Naive thymus-derived CD8-positive, alpha-beta T cell (primary cell): ENCODE data around the gene GUCY2C. TPM values are rescaled to one million over a fixed set of nuclear protein-coding genes. Genes with fewer than 3 reads are reported as not detected.
A peak's percentile ranks its signal among the peaks of the same experiment; 100 is the strongest.

Source experiments
- ATAC-seq, 2 donors: fragments of 150-1000 bp; cut with Tn5 transposase in 1 of 2; sonication (Bioruptor Pico), chemical (Tn5 transposase) in 1 of 2; 1 replicate in 1 of 2; 2 replicates in 1 of 2; pipeline ENCODE4 v1.10.0; 2021; ENCODE audit warnings: mild to moderate bottlenecking in 2 of 2, moderate library complexity in 2 of 2
- POLR2A ChIA-PET: fragments of 350-600 bp; sonication (Branson Sonifier 250); formaldehyde crosslinking; loops from one replicate; lab custom pipeline; 2021; ENCODE audit warnings: antibody characterized with exemption; lab: Charles Lee
- DNase-seq, 10 donors: peaks; one replicate each; pipeline versions ENCODE4 v3.0.0 to v3.0.0-alpha.2; 2020 to 2022
- H3K27ac Mint-ChIP-seq, 10 donors: one replicate each; pipeline ENCODE4 v1.8.0; 2020 to 2022; ENCODE audit warnings: mild to moderate bottlenecking in 10 of 10, mixed read lengths in 10 of 10, moderate library complexity in 4 of 10, inconsistent platforms in 1 of 10
- H3K27me3 Mint-ChIP-seq, 5 donors: one replicate each; pipeline ENCODE4 v1.8.0; 2021 to 2022; ENCODE audit warnings: mixed read lengths in 5 of 5
- H3K36me3 Mint-ChIP-seq, 3 donors: one replicate each; pipeline ENCODE4 v1.8.0; 2020 to 2022; ENCODE audit warnings: mixed read lengths in 3 of 3, mild to moderate bottlenecking in 2 of 3, inconsistent platforms in 1 of 3
- H3K4me1 Mint-ChIP-seq, 4 donors: one replicate each; pipeline ENCODE4 v1.8.0; 2021 to 2022; ENCODE audit warnings: mixed read lengths in 4 of 4
- H3K4me3 Mint-ChIP-seq, 10 donors: one replicate each; pipeline ENCODE4 v1.8.0; 2020 to 2022; ENCODE audit warnings: mild to moderate bottlenecking in 10 of 10, mixed read lengths in 10 of 10, moderate library complexity in 6 of 10, inconsistent platforms in 1 of 10
- H3K9me3 Mint-ChIP-seq, 9 donors: one replicate each; pipeline ENCODE4 v1.8.0; 2020 to 2022; ENCODE audit warnings: mixed read lengths in 9 of 9, mild to moderate bottlenecking in 3 of 9, inconsistent platforms in 1 of 9, moderate library complexity in 1 of 9
- polyA plus RNA-seq, 3 donors: library from polyadenylated mRNA; unstranded; fragments of 300-500 nt; fragmentation: Illumina TruSeq; gene quantifications; one replicate each; pipeline ENCODE4 v1.2.3, GENCODE V29; 2021
- total RNA-seq, 8 experiments: library from RNA in 2 of 8; stranded (reverse) in 2 of 8; gene quantifications; one replicate each; pipeline ENCODE4 v1.2.3 and lab custom pipeline; 2021 to 2026

GUCY2C gene
- total and polyA plus RNA-seq, 5 experiments from 2014 or later = not detected

DNA sequence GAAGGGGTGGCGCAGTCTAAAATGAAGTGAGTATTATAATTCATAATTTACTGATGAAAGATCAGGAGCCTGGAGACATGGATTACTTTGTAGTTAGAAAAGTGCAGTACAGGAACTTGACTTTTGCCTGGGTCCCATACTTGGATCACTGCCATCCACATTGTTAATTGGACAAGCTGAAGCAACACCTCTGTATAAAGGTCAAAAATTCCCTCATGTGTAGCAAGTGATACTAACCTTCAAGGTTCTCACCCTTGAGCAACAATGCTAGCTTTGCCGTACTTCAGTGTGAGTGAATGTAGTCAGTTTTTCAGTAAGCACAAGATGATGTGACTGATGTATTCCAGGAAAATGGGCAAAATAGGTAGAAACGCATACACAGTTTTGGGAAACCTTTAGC is 84.1 kb downstream of the GUCY2C start:
- POLR2A ChIA-PET = no interaction called here
- Mint-ChIP-seq H3K27me3 (peaks cover 0 to 14% (median 10%) of the 10 kb centered on the region in 5 donors), H3K36me3 (peaks cover 0 to 40% (median 19%) of the 10 kb centered on the region in 3 donors), H3K27ac (no peak overlapping the region), H3K4me1 (peaks cover 0 to 23% (median 0%) of the 10 kb centered on the region in 4 donors), H3K9me3 (peaks cover 16 to 46% (median 33%) of the 10 kb centered on the region in 9 donors), H3K4me3 (no peak overlapping the region)
- DNase-seq (no peak), ATAC-seq (no peak)

DNA sequence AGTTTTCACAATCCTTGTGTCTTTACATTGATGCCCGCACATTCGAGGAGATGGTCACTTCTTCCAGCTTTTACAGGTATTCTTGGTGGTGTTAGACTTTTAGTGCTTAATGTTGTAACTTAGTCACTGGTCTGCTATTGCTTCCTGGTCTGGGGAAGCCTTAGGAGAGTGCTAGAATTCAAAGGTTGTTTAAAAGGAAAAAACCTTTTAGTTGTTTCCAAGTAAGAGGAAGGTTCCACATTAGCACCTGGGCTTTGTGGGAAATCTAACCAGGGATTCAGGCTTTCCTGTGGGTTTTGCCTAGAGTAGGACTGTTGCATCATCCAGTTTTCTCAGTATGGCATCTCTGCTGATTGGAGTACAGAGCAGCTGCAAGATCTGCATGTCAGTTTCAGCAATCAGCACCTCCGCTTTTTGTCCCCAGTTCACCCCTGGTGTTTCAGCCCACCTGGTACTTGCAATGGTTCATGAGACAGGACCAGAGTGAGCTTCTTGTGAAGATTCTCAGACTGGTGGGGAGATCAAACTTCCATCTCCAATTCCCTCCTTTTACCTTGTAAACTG is 84.7 kb downstream of the GUCY2C start:
- H3K9me3 Mint-ChIP-seq = peaks cover 16 to 51% (median 37%) of the 10 kb centered on the region in 9 donors
- H3K27me3 Mint-ChIP-seq = peaks cover 0 to 14% (median 10%) of the 10 kb centered on the region in 5 donors
- DNase-seq (no peak), ATAC-seq (no peak)
- H3K4me1 Mint-ChIP-seq = peaks cover 0 to 23% (median 0%) of the 10 kb centered on the region in 4 donors
- H3K4me3 Mint-ChIP-seq = no peak overlapping the region
- H3K36me3 Mint-ChIP-seq = peaks cover 0 to 41% (median 21%) of the 10 kb centered on the region in 3 donors
- POLR2A ChIA-PET = no interaction called here
- no peak overlapping the region for H3K27ac Mint-ChIP-seq

DNA sequence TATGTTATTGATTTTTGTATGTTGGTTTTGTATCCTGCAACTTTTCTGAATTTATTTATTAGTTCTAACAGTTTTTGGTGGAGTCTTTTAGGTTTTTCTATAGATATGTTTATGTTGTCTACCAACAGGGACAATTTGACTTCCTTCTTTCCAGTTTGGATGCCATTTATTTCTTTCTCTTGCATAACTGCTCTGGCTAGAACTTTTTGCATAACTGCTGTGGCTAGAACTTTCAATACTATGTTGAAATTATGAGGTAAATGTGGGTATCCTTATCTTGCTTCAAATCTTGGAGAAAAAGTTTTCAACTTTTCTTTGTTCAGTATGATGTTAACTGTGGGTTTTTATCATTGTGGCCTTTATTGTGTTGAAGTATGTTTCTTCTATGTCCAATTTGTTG is 88.8 kb downstream of the GUCY2C start:
- H3K27me3 Mint-ChIP-seq = peaks cover 0 to 16% (median 9%) of the 10 kb centered on the region in 5 donors
- H3K4me3 Mint-ChIP-seq = no peak overlapping the region
- no peak for ATAC-seq

DNA sequence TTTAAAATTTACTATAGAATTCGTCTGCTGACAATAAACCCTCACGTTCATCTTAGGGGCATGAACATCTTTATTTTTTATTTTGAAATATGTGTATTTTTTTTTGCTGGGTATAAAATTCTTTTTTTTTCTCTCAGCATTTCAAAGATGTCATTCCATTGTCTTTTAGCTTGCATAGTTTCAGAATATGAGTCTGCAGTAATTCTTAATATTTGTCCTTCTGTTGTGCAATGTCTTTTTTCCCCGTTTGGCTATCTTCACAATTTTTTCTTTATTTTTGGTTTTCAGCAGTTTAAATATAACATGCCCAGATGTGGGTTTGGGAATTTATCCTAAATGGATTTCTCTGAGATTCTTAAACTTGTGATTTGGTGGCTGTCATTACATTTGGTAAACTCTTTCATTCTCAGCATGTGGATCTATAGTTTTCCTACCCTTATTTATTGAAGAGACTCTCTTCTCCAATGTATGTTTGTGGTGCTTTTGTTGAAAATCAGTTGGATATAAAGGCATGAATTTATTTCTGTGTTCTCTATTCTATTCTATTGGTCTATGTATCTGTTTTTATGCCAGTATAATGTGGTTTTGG is 90.9 kb downstream of the GUCY2C start:
- ATAC-seq = no peak
- Mint-ChIP-seq H3K9me3 (peaks cover 15 to 70% (median 48%) of the 10 kb centered on the region in 9 donors), H3K27me3 (peaks cover 0 to 17% (median 11%) of the 10 kb centered on the region in 5 donors), H3K4me3 (no peak overlapping the region), H3K36me3 (peaks cover 2 to 52% (median 22%) of the 10 kb centered on the region in 3 donors), H3K27ac (no peak overlapping the region), H3K4me1 (no peaks in the 10 kb centered on the region)
- no peak for DNase-seq
- POLR2A ChIA-PET = no interaction called here

More for the DNA sequence above, 88.8 kb downstream of the GUCY2C start:
- Mint-ChIP-seq H3K9me3 (peaks cover 16 to 85% (median 59%) of the 10 kb centered on the region in 9 donors), H3K4me1 (no peaks in the 10 kb centered on the region), H3K36me3 (peaks cover 2 to 63% (median 32%) of the 10 kb centered on the region in 3 donors), H3K27ac (no peak overlapping the region)
- POLR2A ChIA-PET = no interaction called here
- DNase-seq = no peak

DNA sequence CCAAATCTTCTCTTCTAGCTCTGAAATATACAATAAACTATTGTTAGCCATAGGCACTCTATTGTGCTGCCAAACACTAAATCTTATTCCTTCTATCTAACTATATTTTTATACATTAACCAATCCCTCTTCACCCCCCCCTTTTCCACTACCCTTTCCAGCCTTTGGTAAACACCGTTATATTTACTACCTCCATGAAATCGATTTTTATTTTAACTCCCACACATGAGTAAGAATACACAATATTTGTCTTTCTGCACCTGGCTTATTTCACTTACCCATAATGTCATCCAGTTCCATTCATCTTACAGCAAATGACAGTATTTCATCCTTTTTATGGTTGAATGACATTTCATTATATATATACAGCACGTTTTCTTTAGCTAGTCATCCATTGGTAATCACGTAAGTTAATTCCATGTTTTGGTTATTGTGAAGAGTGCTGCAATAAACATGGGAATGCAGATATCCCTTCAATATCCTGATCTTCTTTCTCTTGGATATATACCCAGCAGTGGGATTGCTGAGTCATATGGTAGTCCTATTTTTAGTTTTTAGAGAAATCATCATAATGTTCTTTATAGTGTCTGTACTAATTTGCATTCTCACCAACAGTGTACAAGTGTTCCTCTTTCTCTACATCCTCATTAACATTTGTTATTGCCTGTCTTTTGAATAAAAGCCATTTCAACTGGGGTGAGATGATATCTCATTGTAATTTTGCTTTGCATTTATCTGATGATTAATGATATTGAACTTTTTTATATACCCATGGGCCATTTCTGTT is 94.5 kb downstream of the GUCY2C start:
- no peak for DNase-seq
- POLR2A ChIA-PET = no interaction called here
- Mint-ChIP-seq H3K9me3 (peaks cover 12 to 60% (median 41%) of the 10 kb centered on the region in 9 donors), H3K27me3 (peaks cover 0 to 17% (median 11%) of the 10 kb centered on the region in 5 donors), H3K4me3 (no peak overlapping the region), H3K4me1 (no peaks in the 10 kb centered on the region), H3K27ac (no peak overlapping the region), H3K36me3 (peaks cover 2 to 34% (median 24%) of the 10 kb centered on the region in 3 donors)
- no peak for ATAC-seq

DNA sequence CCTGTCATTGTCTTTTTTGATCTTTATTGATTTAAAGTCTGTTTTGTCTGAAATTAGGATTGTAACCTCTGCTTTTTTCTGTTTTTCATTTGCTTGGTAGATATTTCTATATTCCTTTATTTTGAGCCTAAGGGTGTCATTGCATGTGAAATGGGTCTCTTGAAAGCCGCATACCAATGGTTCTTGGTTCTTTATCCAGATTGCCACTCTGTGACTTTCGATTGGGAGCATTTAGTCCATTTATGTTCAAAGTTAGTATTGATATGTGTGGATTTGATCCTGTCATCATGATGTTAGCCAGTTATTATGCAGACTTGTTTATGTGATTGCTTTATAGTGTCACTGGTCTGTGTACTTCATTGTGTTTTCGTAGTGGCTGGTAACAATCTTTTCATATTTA is 98.9 kb downstream of the GUCY2C start:
- no peaks in the 10 kb centered on the region for H3K4me1 Mint-ChIP-seq
- H3K4me3 Mint-ChIP-seq = no peak overlapping the region
- DNase-seq = no peak
- no peak overlapping the region for H3K27ac Mint-ChIP-seq
- ATAC-seq = no peak
- POLR2A ChIA-PET = no interaction called here
- peaks cover 0 to 13% (median 12%) of the 10 kb centered on the region in 3 donors for H3K36me3 Mint-ChIP-seq
- H3K9me3 Mint-ChIP-seq = peaks cover under 1 to 30% (median 23%) of the 10 kb centered on the region in 9 donors
- peaks cover 0 to 9% (median 0%) of the 10 kb centered on the region in 5 donors for H3K27me3 Mint-ChIP-seq

DNA sequence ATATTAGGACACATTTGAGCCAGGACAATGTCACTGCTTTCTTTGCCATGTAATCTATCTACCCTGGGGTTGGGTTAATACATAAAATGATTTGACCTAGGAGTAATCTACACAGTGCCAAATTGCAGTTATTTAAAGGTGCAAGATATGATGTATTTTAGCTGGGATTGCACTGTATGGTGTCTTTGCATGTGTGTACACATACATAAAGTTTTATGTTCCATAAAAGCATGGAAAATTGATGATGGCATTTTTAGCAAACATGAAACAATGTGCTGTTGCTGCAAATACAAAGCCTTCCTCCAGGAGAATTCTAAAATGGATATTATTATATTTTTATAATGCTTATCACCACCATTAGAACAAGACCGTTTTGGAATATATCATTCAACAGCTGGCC is 104.7 kb downstream of the GUCY2C start:
- H3K27ac Mint-ChIP-seq = no peak overlapping the region

DNA sequence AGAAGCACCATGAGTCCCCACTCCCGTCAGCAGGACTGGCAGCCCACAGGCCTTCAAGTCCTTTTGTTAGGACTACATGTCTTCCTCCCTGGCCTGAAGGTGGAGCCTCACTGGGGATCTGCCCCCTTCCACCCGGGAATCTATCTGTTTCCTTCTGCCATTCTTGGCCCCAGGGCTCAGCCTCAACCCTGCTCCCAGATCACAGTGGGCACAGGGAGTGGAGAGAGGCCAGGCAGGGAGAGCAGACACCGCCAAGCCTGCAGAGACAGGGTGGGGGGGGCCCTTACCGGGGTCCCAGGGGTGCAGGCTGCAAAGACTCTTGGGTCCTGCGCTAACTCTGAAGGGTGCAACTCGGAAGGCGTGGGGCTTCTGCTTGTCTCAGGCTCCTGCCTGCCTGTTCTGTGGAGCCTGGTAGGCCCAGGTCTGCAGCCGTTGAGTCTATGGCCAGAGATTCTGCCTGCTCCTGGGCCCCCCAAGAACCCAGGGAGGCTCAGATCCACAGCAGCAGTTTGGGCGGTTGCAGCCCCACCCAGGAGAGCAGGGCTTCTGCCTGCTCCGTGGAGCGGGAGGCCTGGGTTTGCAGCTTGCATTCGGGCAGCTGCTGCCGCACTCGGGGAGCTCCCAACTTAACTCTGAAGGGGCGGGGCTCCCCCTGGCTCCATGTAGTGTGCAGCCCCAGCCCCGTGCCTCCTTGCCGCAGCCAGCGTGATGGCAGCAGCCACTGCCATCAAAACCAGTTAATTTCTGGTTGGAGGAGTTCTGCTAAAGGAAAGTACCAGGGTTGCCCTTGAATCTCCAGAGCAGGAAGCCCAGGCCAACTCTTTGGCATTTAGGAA is 107.0 kb downstream of the GUCY2C start:
- no peaks in the 10 kb centered on the region for H3K36me3 Mint-ChIP-seq
- no peaks in the 10 kb centered on the region for H3K27me3 Mint-ChIP-seq
- DNase-seq (peak in 1 of 10 donors; percentile 52), ATAC-seq (no peak)
- no peak overlapping the region for H3K4me3 Mint-ChIP-seq
- no peaks in the 10 kb centered on the region for H3K9me3 Mint-ChIP-seq
- no peak overlapping the region for H3K27ac Mint-ChIP-seq
- no peaks in the 10 kb centered on the region for H3K4me1 Mint-ChIP-seq
- POLR2A ChIA-PET = no interaction called here

More for the DNA sequence above, 104.7 kb downstream of the GUCY2C start:
- Mint-ChIP-seq H3K4me1 (no peaks in the 10 kb centered on the region), H3K4me3 (no peak overlapping the region), H3K9me3 (peaks cover 0 to 5% (median 0%) of the 10 kb centered on the region in 9 donors), H3K27me3 (peaks cover 0 to 7% (median 0%) of the 10 kb centered on the region in 5 donors), H3K36me3 (no peaks in the 10 kb centered on the region)
- POLR2A ChIA-PET = no interaction called here
- DNase-seq = no peak
- no peak for ATAC-seq

DNA sequence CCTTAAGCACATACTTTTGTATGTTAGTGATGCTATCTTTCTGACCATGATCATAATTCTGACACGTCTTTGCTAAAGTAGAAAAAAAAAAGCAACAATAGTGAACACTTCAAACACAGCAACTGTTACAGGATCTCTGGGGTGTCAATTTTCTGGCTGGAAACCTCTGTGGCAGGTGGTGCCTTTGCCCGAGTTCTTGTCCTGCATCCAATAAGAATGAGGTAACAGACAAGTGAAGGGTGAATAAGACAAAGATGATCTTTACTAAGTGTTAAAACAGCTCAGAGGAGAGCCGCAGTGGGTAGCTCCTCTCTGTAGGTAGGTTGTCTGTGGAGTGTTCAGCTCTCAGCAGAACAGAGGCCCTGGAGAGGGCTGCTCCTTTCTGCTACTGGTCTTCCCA is 107.8 kb downstream of the GUCY2C start:
- Mint-ChIP-seq H3K4me1 (no peaks in the 10 kb centered on the region), H3K4me3 (no peak overlapping the region), H3K36me3 (no peaks in the 10 kb centered on the region), H3K27me3 (no peaks in the 10 kb centered on the region), H3K9me3 (no peaks in the 10 kb centered on the region), H3K27ac (no peak overlapping the region)
- DNase-seq = no peak
- no peak for ATAC-seq
- POLR2A ChIA-PET = no interaction called here

DNA sequence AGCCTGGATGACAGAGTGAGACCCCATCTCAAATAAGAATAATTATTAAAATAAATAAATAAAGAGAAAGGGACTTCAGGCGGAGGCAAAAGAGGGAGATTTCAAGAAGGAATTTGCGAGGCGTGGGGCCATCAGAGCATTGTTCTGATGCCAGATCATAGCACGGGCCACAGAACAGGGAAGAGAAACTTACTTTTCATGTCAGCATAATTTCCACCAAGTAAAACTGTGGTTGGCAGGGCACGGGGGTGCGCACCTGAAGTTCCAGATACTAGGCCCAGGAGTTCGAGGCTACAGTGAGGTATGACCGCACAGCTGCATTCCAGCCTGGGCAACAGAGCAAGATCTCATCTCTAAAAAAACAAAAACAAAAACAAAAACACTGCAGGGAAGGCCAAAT is 117.8 kb downstream of the GUCY2C start:
- ATAC-seq (no peak), DNase-seq (no peak)
- peak overlapping the region in 2 of 10 donors; percentile 0 to 8 for H3K27ac Mint-ChIP-seq
- peaks cover 0 to 4% (median 0%) of the 10 kb centered on the region in 5 donors for H3K27me3 Mint-ChIP-seq
- H3K4me1 Mint-ChIP-seq = peaks cover 21 to 32% (median 29%) of the 10 kb centered on the region in 4 donors
- peaks cover 0 to 2% (median 0%) of the 10 kb centered on the region in 3 donors for H3K36me3 Mint-ChIP-seq
- POLR2A ChIA-PET = no interaction called here
- no peaks in the 10 kb centered on the region for H3K9me3 Mint-ChIP-seq
- H3K4me3 Mint-ChIP-seq = no peak overlapping the region

DNA sequence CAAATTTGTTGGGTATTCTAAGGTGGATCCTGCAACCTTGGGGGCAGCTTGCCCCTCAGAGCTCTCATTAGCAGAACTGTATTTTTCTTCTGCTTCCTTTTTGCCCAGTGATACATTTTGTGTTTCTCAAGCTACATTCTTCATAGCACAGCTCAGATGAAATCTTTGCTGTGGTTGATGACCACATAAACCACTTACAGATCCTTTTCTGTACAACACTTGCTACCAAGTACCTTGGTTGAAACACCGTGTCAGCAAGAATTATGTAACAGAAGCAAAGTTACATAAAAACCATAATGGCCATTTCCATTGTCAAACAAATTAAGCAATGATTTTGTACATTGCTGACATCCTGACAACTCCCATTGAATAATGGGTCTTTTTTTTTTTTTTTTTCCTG is 119.1 kb downstream of the GUCY2C start:
- Mint-ChIP-seq H3K27me3 (peaks cover 0 to 8% (median 0%) of the 10 kb centered on the region in 5 donors), H3K4me3 (peak overlapping the region; percentile 13 to 80 (median 56)), H3K9me3 (no peaks in the 10 kb centered on the region), H3K27ac (peak overlapping the region in 9 of 10 donors; percentile 7 to 90 (median 63)), H3K36me3 (no peaks in the 10 kb centered on the region), H3K4me1 (peaks cover 21 to 32% (median 29%) of the 10 kb centered on the region in 4 donors)
- ATAC-seq = peak; percentile 97 to 99
- peak in 5 of 10 donors; percentile 16 to 80 (median 59) for DNase-seq
- POLR2A ChIA-PET = interaction anchor here (0.5 kb wide), 1 partner anchor 325 kb away, joined by 6 read pairs; no protein-coding TSS in a partner anchor

DNA sequence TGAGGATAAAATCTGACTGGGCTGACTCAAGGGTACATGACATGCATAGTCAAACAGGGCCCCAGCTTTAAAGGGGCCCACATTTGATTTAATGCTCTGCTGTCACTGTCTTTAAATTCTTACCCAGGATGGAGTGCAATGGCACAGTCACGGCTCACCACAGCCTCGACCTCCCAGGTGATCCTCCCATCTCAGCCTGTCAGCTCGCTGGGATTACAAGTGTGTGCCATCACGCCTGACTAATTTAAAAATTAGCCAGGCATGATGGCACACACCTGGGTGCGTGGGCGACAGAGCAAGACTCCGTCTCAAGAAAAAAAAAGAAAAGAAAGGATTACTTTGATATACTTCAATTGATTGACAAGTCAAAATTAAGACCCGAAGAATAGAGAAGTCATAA is 119.5 kb downstream of the GUCY2C start:
- H3K9me3 Mint-ChIP-seq = no peaks in the 10 kb centered on the region
- peaks cover 21 to 32% (median 29%) of the 10 kb centered on the region in 4 donors for H3K4me1 Mint-ChIP-seq
- peak; percentile 47 to 55 for ATAC-seq
- H3K4me3 Mint-ChIP-seq = peak overlapping the region in 9 of 10 donors; percentile 13 to 80 (median 60)
- H3K36me3 Mint-ChIP-seq = no peaks in the 10 kb centered on the region
- DNase-seq = no peak
- peaks cover 0 to 11% (median 0%) of the 10 kb centered on the region in 5 donors for H3K27me3 Mint-ChIP-seq
- peak overlapping the region in 8 of 10 donors; percentile 7 to 90 (median 54) for H3K27ac Mint-ChIP-seq
- POLR2A ChIA-PET = interaction anchor here (0.5 kb wide), 1 partner anchor 324 kb away, joined by 6 read pairs; no protein-coding TSS in a partner anchor
